T-helper 2 cell treated with Interferon-gamma antibody and Interleukin-4, amounts not matched to agents 5 μg/mL and 100 μg/mL, for 36 hours (primary cell): Measurements from ENCODE around the gene AIFM3.
A peak's percentile ranks its signal among the peaks of the same experiment; 100 is the strongest.
"Not testable (repeated sequence)": the region's sequence is repeated elsewhere in the genome, so short reads cannot be mapped to it uniquely, and the experiment has no call there.

Experiments used
- DNase-seq: peaks from one replicate; pipeline ENCODE4 v3.0.0; 2021; ENCODE audit warnings: low spot score
- H3K27ac Mint-ChIP-seq: one replicate; pipeline ENCODE4 v1.8.0; 2021; ENCODE audit warnings: mild to moderate bottlenecking, mixed read lengths
- H3K27me3 Mint-ChIP-seq: one replicate; pipeline ENCODE4 v1.8.0; 2021; ENCODE audit warnings: low read depth, mixed read lengths
- H3K36me3 Mint-ChIP-seq: one replicate; pipeline ENCODE4 v1.8.0; 2021; ENCODE audit warnings: low read depth, mixed read lengths
- H3K4me1 Mint-ChIP-seq: one replicate; pipeline ENCODE4 v1.8.0; 2021; ENCODE audit warnings: low read depth, mixed read lengths
- H3K4me3 Mint-ChIP-seq: one replicate; pipeline ENCODE4 v1.8.0; 2022; ENCODE audit warnings: mild to moderate bottlenecking, moderate library complexity, mixed read lengths
- H3K9me3 Mint-ChIP-seq: one replicate; pipeline ENCODE4 v1.8.0; 2021; ENCODE audit warnings: mixed read lengths

Gene AIFM3

GRCh38 chr22:20966883-20967696, at the start of gene AIFM3:
Gene AIFM3, plus strand, starts transcription at chr22:20967255. Its CDS starts 690 bp downstream, at chr22:20967945.
- H3K27ac Mint-ChIP-seq, result no peak within 1 kb of the TSS

DNA sequence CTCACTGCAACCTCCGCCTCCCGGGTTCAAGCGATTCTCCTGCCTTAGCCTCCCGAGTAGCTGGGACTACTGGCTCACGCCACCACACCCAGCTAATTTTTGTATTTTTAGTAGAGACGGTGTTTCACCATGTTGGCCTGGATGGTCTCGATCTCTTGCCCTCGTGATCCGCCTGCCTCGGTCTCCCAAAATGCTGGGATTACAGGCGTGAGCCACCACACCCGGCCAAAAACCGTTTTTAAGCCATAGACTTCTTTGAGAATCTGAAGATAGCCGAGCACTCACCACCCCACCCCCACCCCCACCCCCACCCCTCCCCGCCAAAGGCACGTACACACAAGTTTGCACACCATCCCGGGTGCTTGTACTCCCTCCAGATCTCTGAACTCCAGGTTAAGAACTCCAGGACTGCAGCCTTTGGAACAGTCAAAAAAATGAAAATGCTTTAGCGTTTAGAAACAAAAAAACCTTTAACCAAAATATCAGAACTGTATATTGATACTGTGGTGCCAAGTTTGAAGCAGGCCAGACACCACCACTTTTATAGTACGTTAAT, 48.3 kb upstream of the AIFM3 start:
- Mint-ChIP-seq H3K27ac (peak overlapping the region; percentile 92), H3K4me1 (peaks cover 29% of the 10 kb centered on the region)

More at GRCh38 chr22:20966883-20967696, at the start of gene AIFM3:
- peaks cover 22% of the 10 kb centered on the region for H3K27me3 Mint-ChIP-seq
- peaks cover 6% of the 10 kb centered on the region for H3K4me1 Mint-ChIP-seq
- H3K4me3 Mint-ChIP-seq, result no peak within 1 kb of the TSS
- H3K36me3 Mint-ChIP-seq, result no peaks in the 10 kb centered on the region
- DNase-seq, result no peak
- no peaks in the 10 kb centered on the region for H3K9me3 Mint-ChIP-seq

GRCh38 chr22:20919718-20920117, 47.3 kb upstream of the AIFM3 start:
- Mint-ChIP-seq H3K27ac (no peak overlapping the region), H3K27me3 (no peaks in the 10 kb centered on the region), H3K4me3 (peak overlapping the region; percentile 99), H3K4me1 (peaks cover 28% of the 10 kb centered on the region), H3K36me3 (peaks cover 26% of the 10 kb centered on the region), H3K9me3 (no peaks in the 10 kb centered on the region)
- no peak for DNase-seq

More for the DNA sequence above, 48.3 kb upstream of the AIFM3 start:
- DNase-seq, result no peak
- H3K36me3 Mint-ChIP-seq, result peaks cover 25% of the 10 kb centered on the region
- H3K27me3 Mint-ChIP-seq, result no peaks in the 10 kb centered on the region
- H3K9me3 Mint-ChIP-seq, result no peaks in the 10 kb centered on the region
- peak overlapping the region; percentile 99 for H3K4me3 Mint-ChIP-seq

DNA sequence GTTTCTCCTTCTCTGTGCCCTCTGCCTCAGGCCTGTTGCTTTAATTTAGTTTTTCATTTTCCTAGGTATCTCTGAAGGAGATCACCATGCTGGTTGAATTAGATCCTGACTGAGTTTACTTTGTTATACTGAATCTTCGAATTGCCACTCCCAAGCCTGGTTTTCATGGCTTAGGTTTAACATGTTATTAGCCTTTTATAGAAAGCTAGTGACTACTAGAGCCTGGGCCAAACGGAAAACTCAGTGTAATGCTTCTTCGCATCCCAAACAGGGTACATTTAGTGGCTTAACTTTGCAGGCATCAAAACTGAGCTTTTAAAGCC, 46.2 kb upstream of the AIFM3 start:
- H3K4me1 Mint-ChIP-seq, result peaks cover 32% of the 10 kb centered on the region
- no peaks in the 10 kb centered on the region for H3K27me3 Mint-ChIP-seq
- peaks cover 33% of the 10 kb centered on the region for H3K36me3 Mint-ChIP-seq
- H3K4me3 Mint-ChIP-seq, result peak overlapping the region; percentile 99
- H3K27ac Mint-ChIP-seq, result peak overlapping the region; percentile 17
- no peak for DNase-seq
- H3K9me3 Mint-ChIP-seq, result no peaks in the 10 kb centered on the region

DNA sequence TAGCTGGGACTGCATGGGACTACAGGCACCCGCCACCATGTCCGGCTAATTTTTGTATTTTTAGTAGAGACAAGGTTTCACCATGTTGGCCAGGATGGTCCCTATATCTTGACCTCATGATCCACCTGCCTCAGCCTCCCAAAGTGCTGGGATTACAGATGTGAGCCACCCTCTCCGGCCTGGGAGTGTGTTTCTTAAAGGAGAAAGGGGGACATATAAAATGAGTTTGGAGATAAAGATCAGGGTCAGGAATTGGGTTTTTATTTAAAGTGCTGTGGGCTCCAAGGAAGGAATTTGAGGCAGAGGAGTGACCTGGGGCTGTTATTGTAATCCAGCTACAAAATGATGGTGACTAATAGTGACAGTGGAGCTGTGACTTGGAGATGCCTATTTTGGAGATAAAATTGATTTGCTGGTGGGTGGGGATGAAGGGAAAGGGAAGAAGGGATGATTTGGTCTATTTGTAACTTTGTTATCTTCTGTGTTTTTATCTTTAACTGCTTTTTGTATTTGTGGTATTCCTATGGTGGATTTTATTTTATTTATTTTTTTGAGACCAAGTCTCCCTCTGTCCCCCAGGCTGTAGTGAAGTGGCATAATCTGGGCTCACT, 44.8 kb upstream of the AIFM3 start:
- Mint-ChIP-seq H3K4me1 (peaks cover 32% of the 10 kb centered on the region), H3K36me3 (peaks cover 41% of the 10 kb centered on the region), H3K4me3 (peak overlapping the region; percentile 42), H3K9me3 (no peaks in the 10 kb centered on the region), H3K27me3 (no peaks in the 10 kb centered on the region), H3K27ac (peak overlapping the region; percentile 4)
- no peak for DNase-seq

DNA sequence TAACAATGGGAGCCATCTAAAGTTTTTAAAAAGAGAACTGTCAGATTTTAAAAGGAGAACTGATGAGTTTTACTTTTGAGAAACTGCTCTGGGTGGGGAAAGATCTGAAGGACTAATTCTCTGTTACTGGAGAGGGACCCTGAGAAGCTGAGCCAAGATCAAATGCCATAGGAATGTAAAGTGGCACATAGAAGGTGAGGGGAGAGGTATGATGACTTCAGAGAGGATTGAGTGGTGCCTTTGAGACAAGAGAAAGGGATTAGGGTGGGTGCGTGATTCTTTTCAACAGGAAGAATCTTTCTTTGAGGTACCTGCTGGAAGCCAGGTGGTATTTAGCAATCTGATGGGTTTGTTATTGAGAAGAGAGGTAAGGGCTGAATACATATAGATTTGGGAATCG, 40.8 kb upstream of the AIFM3 start:
- Mint-ChIP-seq H3K4me1 (peaks cover 30% of the 10 kb centered on the region), H3K36me3 (peaks cover 31% of the 10 kb centered on the region), H3K27me3 (no peaks in the 10 kb centered on the region), H3K27ac (peak overlapping the region; percentile 19), H3K9me3 (no peaks in the 10 kb centered on the region), H3K4me3 (no peak overlapping the region)
- DNase-seq, result no peak

GRCh38 chr22:20927940-20928572, 39.0 kb upstream of the AIFM3 start:
- no peaks in the 10 kb centered on the region for H3K27me3 Mint-ChIP-seq
- no peak overlapping the region for H3K27ac Mint-ChIP-seq
- no peak overlapping the region for H3K4me3 Mint-ChIP-seq
- no peak for DNase-seq
- peaks cover 26% of the 10 kb centered on the region for H3K36me3 Mint-ChIP-seq
- H3K9me3 Mint-ChIP-seq, result no peaks in the 10 kb centered on the region
- peaks cover 22% of the 10 kb centered on the region for H3K4me1 Mint-ChIP-seq

- no peaks in the 10 kb centered on the region for H3K27me3 Mint-ChIP-seq
- H3K4me1 Mint-ChIP-seq, result peaks cover 22% of the 10 kb centered on the region
These were observed 38.5 kb upstream of the AIFM3 start for GRCh38 chr22:20928573-20928967.

GRCh38 chr22:20930004-20930403, 37.1 kb upstream of the AIFM3 start:
- Mint-ChIP-seq H3K4me3 (no peak overlapping the region), H3K27ac (no peak overlapping the region), H3K27me3 (no peaks in the 10 kb centered on the region), H3K9me3 (no peaks in the 10 kb centered on the region), H3K4me1 (peaks cover 24% of the 10 kb centered on the region), H3K36me3 (peaks cover 36% of the 10 kb centered on the region)
- no peak for DNase-seq

More at GRCh38 chr22:20928573-20928967, 38.5 kb upstream of the AIFM3 start:
- peaks cover 26% of the 10 kb centered on the region for H3K36me3 Mint-ChIP-seq
- H3K4me3 Mint-ChIP-seq, result no peak overlapping the region
- no peak overlapping the region for H3K27ac Mint-ChIP-seq
- no peak for DNase-seq
- H3K9me3 Mint-ChIP-seq, result no peaks in the 10 kb centered on the region

DNA sequence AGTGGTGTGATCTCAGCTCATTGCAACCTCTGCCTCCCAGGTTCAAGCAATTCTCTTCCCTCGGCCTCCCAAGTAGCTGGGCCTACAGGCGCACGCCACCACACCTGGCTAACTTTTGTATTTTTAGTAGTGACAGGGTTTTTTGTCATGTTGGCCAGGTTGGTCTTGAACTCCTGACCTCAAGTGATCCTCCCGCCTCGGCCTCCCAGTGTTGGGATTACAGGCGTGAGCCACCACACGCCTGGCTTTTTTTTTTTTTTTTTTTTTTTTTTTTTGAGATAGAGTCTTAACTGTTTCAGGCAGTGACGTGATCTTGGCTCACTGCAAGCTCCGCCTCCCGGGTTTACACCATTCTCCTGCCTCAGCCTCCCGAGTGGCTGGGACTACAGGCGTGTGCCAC, 36.6 kb upstream of the AIFM3 start:
- peaks cover 22% of the 10 kb centered on the region for H3K4me1 Mint-ChIP-seq
- not testable (repeated sequence) for DNase-seq, H3K27me3 Mint-ChIP-seq, H3K27ac Mint-ChIP-seq, H3K4me3 Mint-ChIP-seq, H3K9me3 Mint-ChIP-seq
- peaks cover 37% of the 10 kb centered on the region for H3K36me3 Mint-ChIP-seq

- Mint-ChIP-seq H3K36me3 (peaks cover 32% of the 10 kb centered on the region), H3K9me3 (no peaks in the 10 kb centered on the region), H3K27ac (no peak overlapping the region), H3K4me1 (peaks cover 15% of the 10 kb centered on the region), H3K4me3 (no peak overlapping the region), H3K27me3 (no peaks in the 10 kb centered on the region)
- no peak for DNase-seq
These were observed 35.9 kb upstream of the AIFM3 start for GRCh38 chr22:20931126-20931654.

DNA sequence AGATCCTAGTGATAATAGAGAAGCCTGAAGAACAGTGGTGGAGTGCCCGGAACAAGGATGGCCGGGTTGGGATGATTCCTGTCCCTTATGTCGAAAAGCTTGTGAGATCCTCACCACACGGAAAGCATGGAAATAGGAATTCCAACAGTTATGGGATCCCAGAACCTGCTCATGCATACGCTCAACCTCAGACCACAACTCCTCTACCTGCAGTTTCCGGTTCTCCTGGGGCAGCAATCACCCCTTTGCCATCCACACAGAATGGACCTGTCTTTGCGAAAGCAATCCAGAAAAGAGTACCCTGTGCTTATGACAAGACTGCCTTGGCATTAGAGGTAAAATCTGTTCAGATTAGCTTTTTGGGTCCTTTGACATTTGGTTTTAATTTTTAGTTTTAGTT, 33.1 kb upstream of the AIFM3 start:
- no peak overlapping the region for H3K4me3 Mint-ChIP-seq
- peaks cover 20% of the 10 kb centered on the region for H3K4me1 Mint-ChIP-seq
- H3K27ac Mint-ChIP-seq, result no peak overlapping the region
- no peaks in the 10 kb centered on the region for H3K9me3 Mint-ChIP-seq
- peaks cover 45% of the 10 kb centered on the region for H3K36me3 Mint-ChIP-seq
- H3K27me3 Mint-ChIP-seq, result no peaks in the 10 kb centered on the region
- no peak for DNase-seq

DNA sequence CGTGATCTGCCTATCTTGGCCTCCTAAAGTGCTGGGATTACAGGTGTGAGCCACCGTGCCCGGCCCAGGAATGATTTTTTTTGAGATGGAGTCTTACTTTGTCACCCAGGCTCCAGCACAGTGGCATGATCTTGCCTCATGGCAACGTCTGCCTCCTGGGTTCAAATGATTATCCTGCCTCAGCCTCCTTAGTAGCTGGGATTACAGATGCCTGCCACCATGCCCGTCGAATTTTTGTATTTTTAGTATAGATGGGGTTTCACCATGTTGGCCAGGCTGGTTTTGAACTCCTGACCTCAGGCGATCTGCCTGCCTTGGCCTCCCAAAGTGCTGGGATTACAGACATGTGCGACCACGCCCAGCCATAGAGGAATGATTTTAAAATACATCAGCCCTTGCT, 32.0 kb upstream of the AIFM3 start:
- not testable (repeated sequence) for H3K9me3 Mint-ChIP-seq, H3K27me3 Mint-ChIP-seq, H3K27ac Mint-ChIP-seq, H3K4me3 Mint-ChIP-seq, DNase-seq
- Mint-ChIP-seq H3K4me1 (peaks cover 16% of the 10 kb centered on the region), H3K36me3 (peaks cover 46% of the 10 kb centered on the region)
